GM19035 (cell line): ENCODE measurements around the gene TERC.

Experiments used
- ATAC-seq: cut with Tn5 transposase; IDR thresholded peaks from one replicate; pipeline ENCODE4 v1.9.1; 2021; ENCODE audit not compliant: unreplicated experiment

TERC gene

GRCh38 chr3:169764882-169765612 is at the start of gene TERC:
Gene TERC, minus strand, starts transcription at chr3:169765060.
- ATAC-seq: peak; percentile 72

DNA sequence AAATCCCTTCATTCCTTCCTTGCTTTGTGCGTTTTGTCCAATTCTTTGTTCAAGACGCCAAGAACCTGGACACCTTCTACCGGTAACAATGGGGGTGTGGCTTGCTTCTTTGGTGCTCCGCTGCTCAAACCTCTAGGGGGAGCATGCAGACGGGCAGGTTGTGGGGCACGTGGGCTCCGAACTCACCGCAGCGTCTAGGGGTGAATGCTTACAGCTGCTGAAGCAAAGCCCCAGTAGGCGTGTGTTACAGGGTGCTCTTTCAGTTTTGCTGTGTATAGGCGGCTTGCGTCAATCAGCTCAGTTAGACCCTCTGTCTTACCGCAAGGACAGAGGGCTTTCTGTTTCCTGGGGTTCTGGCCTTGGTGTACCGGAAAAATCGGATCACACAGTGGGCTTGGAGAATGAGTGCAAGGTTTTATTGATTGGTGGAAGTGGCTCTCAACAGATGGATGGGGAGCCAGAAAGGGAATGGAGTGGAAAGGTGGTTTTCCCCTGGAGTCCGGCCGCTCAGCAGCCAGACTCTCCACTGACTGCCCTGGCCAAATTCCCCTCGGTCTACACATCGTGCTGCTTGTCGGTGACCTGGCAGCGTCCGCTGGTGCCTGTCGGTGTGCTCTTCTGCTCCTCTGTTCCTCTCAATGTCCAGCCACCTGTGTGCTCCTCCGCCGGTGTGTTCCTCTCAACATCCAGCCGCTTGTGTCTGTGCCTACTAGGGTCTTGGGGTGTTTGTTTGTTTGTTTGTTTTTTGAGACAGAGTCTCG is 49.1 kb upstream of the TERC start:
- ATAC-seq: peak; percentile 85

- no peak for ATAC-seq
These were observed 48.4 kb upstream of the TERC start for GRCh38 chr3:169813278-169813677.

DNA sequence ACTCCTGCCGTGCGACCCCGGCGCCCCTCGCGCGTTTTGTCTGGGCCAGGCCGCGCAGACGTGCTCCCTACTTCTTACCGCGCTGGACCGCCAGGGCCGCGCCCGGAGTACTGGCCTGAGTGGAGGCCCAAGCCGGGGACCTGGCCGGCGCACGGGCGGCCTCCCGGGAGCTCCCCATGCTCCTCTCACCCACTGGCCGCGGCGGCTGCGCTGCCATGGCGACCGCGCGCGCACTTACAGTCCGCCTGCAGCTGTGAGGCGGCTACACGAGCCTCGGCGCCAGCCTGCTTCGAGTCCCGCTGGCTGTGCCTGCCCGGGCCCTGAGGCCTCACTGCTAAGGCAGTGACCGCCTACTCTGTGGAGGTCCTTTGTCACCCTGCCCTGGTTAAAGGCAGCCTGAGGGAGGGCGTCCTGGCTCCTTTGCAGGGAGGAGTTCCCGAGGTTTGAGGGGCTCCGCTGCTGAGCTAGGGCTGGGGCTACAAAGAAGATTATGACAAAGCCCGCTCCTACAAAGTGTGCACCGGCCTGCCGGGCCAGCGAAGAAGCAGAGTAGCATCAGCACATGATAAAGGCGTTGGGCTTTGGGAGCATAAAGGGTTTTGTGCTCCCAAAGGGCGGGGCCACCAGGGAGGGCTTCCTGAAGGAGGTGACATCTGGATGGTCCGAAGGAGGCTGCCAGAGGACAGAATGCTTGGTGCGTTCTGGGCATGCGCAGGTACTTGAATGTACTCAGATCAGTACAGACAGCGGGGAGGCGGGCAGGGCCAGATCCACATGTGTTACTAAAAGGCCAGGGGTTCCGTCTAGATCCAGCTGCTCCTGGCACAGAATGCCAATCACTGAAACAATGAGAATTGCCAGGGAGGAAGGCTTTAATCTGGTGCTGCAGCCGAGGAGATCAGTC is 47.7 kb upstream of the TERC start, which contains the start of the genes LRRC34 and LRRIQ4:
LRRC34 (minus strand) TSS at position 573 of the 904 bp plus-strand sequence; CDS start at position 217, 356 bp downstream.
LRRIQ4 (plus strand) TSS at position 539 of the 904 bp plus-strand sequence. CDS start 9,052 bp downstream, outside the sequence.
- peak; percentile 67 for ATAC-seq

DNA sequence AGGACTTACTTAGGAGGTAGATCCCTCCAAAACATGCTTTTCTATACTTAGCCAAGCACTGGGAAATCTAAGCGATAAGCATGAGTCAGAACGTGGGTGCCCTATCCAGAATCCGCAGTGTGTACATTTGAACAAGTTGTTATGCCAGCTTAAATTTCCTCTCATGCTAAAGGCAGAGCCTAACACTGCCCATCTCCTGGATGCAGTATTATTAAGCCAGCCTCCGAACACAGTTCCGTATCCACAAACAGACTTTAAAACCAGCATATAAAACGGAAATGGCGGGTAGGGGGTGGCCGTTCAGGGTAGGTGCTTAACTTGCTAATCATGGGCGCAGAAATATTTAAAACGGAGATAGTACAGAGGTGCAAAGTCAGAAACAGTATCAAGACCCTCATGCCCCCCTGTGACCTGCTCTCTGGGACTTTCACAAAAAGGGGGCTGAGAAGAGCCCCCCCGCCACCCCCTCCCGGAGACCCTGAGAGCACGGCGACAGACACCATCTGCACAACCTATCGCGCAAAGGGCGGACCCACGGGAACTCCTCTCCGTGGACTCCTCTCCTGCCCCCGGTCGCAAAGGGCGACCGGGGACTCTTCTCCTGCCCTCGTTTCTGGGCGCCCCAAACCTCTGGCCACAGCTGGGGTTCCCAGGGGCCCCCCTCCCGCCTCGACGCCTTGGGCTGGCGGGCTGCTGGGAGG is 46.9 kb upstream of the TERC start:
- peak; percentile 14 for ATAC-seq

GRCh38 chr3:169809230-169809795 is 44.5 kb upstream of the TERC start:
- ATAC-seq: no peak

- ATAC-seq: no peak
These were observed 39.8 kb upstream of the TERC start for GRCh38 chr3:169804681-169805080.

GRCh38 chr3:169792359-169792758 is 27.5 kb upstream of the TERC start:
- ATAC-seq: no peak

GRCh38 chr3:169790687-169791429 is 26.0 kb upstream of the TERC start:
- ATAC-seq: no peak

- no peak for ATAC-seq
These were observed 25.4 kb upstream of the TERC start for GRCh38 chr3:169790219-169790618.

GRCh38 chr3:169787791-169788190 is 22.9 kb upstream of the TERC start:
- ATAC-seq: no peak

- no peak for ATAC-seq
These were observed 22.3 kb upstream of the TERC start for GRCh38 chr3:169787120-169787519.

DNA sequence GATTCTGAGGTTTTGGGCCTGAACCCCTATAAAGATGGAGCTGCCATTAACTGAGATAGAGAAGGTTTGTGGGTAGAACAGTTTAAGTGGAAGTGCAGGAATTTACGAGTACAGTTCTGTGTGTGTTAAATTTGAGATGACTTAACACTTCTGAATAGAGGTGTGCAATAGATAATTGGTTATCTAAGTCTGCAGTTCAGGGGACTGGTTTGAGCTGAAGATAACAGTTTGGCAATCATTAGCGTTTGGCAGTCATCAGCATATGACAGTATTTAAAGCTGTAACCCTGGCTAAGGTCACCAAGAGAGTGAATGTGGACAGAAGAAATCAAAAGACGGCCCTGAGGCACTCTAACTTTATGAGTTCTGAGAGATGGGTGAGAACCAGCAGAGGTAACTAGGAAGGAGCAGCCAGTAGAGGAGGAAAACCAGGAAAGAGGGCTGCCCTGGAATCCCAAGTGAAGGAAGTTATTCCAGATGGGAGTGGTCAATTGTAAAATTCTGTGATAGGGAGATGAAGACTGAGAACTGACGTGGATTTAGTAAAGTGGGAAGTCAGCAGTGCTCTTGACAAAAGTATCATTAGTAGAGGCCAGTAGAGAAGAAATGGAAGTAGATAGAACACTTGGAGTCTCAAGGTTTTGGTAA is 16.5 kb upstream of the TERC start:
- ATAC-seq: no peak

DNA sequence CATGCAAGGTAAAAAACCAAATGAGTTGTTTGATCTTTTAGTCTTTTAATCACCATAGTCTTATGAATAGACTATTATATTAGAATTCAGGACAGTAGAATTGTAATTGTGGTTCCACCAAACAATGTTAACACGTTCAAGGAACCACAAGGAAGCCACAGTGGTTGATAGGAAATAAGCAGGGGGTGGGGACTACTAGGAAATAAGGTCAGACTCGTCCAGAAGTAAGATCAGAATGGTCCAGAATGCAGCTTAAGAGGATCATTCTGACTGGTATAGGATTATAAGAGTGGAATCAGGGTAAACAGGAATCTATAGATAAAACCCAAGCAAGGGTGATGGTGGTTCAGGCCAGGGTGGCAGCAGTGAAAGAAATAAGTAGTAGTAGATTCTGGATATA is 15.9 kb upstream of the TERC start:
- no peak for ATAC-seq

DNA sequence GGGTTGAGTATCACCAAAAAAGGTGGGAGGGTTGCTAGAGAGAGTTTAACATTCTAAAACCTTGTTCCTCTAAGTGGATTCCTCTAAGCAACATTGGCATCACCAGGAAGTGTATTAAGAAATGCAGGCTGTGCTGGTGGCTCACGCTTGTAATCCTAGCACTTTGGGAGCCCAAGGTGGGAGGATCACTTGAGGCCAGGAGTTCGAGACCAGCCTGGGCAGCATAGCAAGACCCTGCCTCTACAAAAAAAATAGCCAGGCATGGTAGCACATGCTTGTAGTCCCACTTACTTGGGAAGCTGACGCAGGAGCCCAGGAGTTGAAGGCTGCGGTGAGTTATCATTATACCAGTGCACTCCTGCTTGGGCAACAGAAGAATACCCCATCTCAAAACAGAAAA is 13.0 kb upstream of the TERC start:
- ATAC-seq: no peak

GRCh38 chr3:169774186-169774585 is 9.3 kb upstream of the TERC start:
- ATAC-seq: no peak

DNA sequence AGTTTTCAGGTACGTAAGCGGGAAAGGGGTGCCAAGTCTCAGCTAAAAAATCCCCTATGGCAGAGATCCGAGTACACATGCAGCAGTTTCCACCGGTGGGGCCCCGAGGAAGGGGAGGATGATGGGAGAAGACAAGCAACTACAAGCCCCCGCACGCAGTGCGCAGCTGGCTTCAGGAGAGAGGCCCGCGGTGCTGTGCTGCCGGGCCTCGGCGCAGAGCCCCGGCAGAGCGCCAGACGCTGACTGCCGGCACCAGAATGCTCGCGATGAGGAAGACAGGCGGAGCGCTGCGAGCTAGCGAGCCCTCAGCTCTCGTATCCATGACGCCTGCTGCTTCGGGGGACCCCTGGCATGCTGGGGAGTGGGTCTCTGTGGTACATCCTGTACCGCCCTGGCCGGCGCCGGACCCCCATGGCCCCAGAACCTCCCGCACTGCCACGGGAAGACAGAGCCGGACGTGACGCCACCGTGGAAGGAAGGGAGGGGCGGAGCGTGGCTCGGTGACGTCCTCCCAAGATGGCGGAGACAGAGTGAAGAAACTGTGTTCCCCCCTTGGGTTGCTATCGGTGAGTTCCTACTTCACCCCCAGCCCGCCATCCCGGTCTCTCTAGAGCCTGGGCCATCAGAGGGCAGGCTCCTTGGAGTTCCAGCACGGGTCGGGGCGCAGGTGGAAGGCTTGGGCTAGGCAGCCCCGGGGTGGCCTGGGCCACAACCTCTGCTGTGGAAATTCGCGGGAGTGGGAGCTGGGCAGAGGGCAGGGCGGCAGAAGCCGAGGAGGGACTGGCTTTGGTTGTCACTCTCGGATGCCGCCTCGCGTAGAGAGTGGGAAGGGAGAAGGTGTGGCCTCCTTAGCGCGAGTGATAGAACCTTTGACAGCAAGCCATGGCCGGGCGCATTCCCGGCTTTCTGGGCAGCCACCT is 8.3 kb upstream of the TERC start, which contains the start of gene MYNN:
MYNN (plus strand) TSS at position 500 of the 920 bp plus-strand sequence. CDS start 900 bp downstream, outside the sequence.
- ATAC-seq: peak; percentile 84
